ENCODE measurements around the gene NRBP1.

The NRBP1 gene

GRCh38 chr2:27428213-27428977, at the start of gene NRBP1:
Gene NRBP1 (plus strand): TSS chr2:27428631. CDS start chr2:27433274, 4,643 bp downstream.
- POLR2A ChIA-PET = interaction anchor here (1.0 to 1.9 kb wide), 2 partner anchors 19 to 49 kb away, joined by 3 to 12 read pairs; partner anchors contain the start of gene PPM1G
- CTCF ChIA-PET = interaction anchor here (0.9 to 3.7 kb wide), 12 partner anchors 11 to 255 kb away, joined by 3 to 26 read pairs (median 4); partner anchors contain the start of genes EIF2B4 and PPM1G
- DNase-seq (ENCODE audit: extremely low spot score) = peak; percentile 97
- peak; percentile 28 for TF ChIP-seq CTCF (IDR thresholded peaks at IDR 0.05; ENCODE audit: control extremely low read depth, extremely low read depth, low read depth, missing control alignments)

- CTCF ChIA-PET = interaction anchor here (1.3 to 2.1 kb wide), 3 partner anchors 9 to 50 kb away, joined by 4 to 6 read pairs (median 4); partner anchors contain the start of genes EIF2B4 and NRBP1
- no peak for TF ChIP-seq CTCF (IDR thresholded peaks at IDR 0.05; ENCODE audit: control extremely low read depth, extremely low read depth, low read depth, missing control alignments)
- DNase-seq (ENCODE audit: extremely low spot score) = no peak
- POLR2A ChIA-PET = interaction anchor here (0.6 kb wide), 1 partner anchor 308 kb away, joined by 3 read pairs; the partner anchor contains the start of gene OST4
Measured at GRCh38 chr2:27378809-27379290, 49.6 kb upstream of the NRBP1 start.

- CTCF ChIA-PET = interaction anchor here (1.1 to 2.4 kb wide), 5 partner anchors 8 to 49 kb away, joined by 3 to 13 read pairs (median 6); partner anchors contain the start of genes EIF2B4, NRBP1 and SNX17
- no peak for DNase-seq (ENCODE audit: extremely low spot score)
- POLR2A ChIA-PET = interaction anchor here (0.6 to 1.5 kb wide), 3 partner anchors 30 to 308 kb away, joined by 3 to 4 read pairs (median 3); partner anchors contain the start of genes OST4 and PPM1G
Measured at GRCh38 chr2:27379383-27379835, 49.0 kb upstream of the NRBP1 start.

GRCh38 chr2:27379836-27380625, 48.4 kb upstream of the NRBP1 start:
- POLR2A ChIA-PET = interaction anchor here (0.5 to 2.0 kb wide), 4 partner anchors 9 to 49 kb away, joined by 3 to 7 read pairs (median 4); partner anchors contain the start of genes PPM1G and SNX17
- CTCF ChIA-PET = interaction anchor here (1.0 to 2.4 kb wide), 7 partner anchors 9 to 49 kb away, joined by 3 to 13 read pairs (median 4); partner anchors contain the start of genes EIF2B4, NRBP1 and SNX17
- no peak for DNase-seq (ENCODE audit: extremely low spot score)
- TF ChIP-seq CTCF (IDR thresholded peaks at IDR 0.05; ENCODE audit: control extremely low read depth, extremely low read depth, low read depth, missing control alignments) = no peak

More at GRCh38 chr2:27379383-27379835, 49.0 kb upstream of the NRBP1 start:
- no peak for TF ChIP-seq CTCF (IDR thresholded peaks at IDR 0.05; ENCODE audit: control extremely low read depth, extremely low read depth, low read depth, missing control alignments)

- TF ChIP-seq CTCF (IDR thresholded peaks at IDR 0.05; ENCODE audit: control extremely low read depth, extremely low read depth, low read depth, missing control alignments) = no peak
- ChIA-PET CTCF (interaction anchor here (1.0 to 2.4 kb wide), 5 partner anchors 9 to 24 kb away, joined by 3 to 13 read pairs (median 3); partner anchors contain the start of genes EIF2B4 and SNX17), POLR2A (interaction anchor here (0.5 to 2.0 kb wide), 3 partner anchors 10 to 29 kb away, joined by 4 to 7 read pairs (median 5); partner anchors contain the start of genes PPM1G and SNX17)
- DNase-seq (ENCODE audit: extremely low spot score) = peak; percentile 95
Measured at GRCh38 chr2:27380626-27381545, 47.5 kb upstream of the NRBP1 start, which contains the start of gene ZNF513. Gene ZNF513 (minus strand): TSS chr2:27380734. CDS start chr2:27380526, 208 bp downstream.
